ENCODE results near the gene CCDC182.

CCDC182 gene

DNA sequence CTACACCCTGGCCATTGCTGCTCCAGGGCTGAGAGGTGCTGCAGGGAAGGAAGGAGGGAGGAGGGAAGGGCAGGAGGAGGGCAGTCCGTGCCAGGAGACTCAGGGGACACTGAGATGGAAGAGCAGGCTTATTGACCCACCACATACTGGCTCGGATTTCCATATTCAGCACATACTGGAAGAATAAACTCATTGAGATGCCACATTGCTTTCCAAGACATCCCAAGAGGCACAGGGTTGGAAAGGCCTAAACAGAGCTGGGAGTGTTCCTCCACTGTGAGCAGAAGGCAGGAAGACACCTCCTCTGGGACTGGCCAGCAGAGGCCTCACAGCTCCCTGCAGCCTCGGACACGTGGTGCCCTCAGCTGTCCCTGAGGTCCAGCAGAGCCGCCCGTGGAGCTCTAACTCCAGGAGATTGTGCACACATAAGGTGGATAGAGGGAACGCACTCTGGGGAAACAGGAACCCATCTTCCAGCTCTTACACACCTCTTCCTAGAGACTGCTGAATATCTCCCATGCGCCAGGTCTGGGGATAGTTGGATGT lies 17.4 kb downstream of the CCDC182 start:
- no peak for DNase-seq (ENCODE audit: low read depth in 2 of 2)

- DNase-seq (ENCODE audit: low read depth in 2 of 2): no peak
These were observed 18.3 kb downstream of the CCDC182 start for GRCh38 chr17:57726838-57727237.

- no peak for DNase-seq (ENCODE audit: low read depth in 2 of 2)
These were observed 18.8 kb downstream of the CCDC182 start for GRCh38 chr17:57726213-57726790.

DNA sequence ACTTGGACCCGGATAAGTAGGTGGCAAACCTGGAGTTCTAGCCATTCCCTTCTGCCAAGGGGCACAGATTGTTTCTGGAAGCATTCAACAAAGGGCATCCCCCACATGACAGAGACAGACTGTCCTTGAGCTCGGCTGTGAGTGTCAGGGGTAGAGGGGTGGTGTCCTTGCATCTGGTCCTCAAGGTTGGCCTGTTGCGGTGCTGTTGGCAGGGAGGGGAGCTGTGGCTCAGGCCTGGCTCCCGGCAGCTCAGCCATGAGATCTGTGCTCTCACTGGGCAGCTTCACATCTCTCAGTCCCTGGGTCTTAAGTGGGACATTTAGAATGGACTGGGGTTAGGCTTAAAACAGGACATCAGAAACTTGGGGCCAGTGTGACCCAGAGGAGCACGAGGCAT lies 20.4 kb downstream of the CCDC182 start:
- no peak for DNase-seq (ENCODE audit: low read depth in 2 of 2)

DNA sequence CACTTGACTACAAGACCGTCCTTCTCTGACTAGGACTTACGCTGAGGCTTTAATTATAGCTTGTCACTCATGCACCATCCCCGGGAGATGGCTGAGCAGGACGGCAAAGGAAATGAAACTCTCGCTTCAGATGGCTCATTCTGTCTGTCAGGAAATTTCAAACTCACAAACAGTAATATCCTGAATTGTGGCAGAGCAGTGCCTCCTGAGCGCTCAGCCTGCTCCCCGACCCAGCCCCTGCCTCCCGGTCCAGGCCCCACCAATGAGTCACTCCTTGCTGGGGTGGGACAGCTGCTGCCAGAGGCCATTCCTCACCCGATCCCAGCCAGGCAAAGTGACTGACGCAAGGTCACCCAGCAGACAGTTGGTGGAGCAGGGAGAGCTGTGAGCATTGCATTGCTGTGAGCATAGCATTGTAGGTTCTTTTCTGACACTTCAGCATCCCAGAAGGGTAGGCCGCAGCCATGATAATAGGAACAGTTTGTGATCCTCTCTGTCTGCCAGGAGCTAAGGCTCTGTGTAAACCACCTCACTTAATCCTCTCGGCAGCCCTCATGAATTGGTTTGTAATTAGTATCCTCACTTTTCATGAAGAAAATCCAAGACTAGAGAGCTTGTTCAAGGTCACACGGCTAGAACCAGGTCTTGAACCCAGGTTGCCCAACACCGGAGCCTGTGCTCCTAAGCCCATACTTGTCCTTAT lies 20.9 kb downstream of the CCDC182 start:
- DNase-seq (ENCODE audit: low read depth in 2 of 2): no peak

DNA sequence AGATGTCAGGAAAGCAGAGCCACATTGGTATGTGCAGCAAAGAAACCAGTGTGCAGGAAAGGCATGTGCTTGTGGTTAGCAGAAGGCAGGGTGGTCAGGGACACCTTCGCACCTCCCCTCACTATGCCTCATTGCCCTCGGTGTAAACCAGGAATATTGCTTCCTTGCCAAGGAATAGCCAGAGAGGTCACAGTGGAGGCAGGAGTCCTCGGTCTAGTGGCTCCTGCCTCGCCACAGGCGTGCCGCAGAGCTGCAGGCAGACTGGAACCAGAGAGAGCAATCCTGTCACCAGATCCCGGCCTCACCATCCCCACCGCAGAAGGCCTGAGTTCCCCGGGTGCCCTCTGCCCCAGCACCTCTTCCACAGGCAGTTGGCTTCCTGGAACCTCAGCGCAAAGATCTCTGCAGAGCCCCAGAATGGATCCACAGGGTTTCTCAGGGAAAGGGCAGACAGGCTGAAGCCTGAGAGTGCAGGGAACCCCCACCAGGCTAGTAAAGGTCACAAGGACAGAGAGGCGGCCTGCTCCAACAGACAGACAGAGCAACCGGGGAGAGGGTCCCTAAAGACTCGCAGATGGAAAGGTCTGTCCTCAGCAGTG lies 21.6 kb downstream of the CCDC182 start:
- no peak for DNase-seq (ENCODE audit: low read depth in 2 of 2)

GRCh38 chr17:57722704-57723043 lies 22.4 kb downstream of the CCDC182 start:
- DNase-seq (ENCODE audit: low read depth in 2 of 2): no peak

- DNase-seq (ENCODE audit: low read depth in 2 of 2): no peak
These were observed 23.0 kb downstream of the CCDC182 start for GRCh38 chr17:57721967-57722703.

DNA sequence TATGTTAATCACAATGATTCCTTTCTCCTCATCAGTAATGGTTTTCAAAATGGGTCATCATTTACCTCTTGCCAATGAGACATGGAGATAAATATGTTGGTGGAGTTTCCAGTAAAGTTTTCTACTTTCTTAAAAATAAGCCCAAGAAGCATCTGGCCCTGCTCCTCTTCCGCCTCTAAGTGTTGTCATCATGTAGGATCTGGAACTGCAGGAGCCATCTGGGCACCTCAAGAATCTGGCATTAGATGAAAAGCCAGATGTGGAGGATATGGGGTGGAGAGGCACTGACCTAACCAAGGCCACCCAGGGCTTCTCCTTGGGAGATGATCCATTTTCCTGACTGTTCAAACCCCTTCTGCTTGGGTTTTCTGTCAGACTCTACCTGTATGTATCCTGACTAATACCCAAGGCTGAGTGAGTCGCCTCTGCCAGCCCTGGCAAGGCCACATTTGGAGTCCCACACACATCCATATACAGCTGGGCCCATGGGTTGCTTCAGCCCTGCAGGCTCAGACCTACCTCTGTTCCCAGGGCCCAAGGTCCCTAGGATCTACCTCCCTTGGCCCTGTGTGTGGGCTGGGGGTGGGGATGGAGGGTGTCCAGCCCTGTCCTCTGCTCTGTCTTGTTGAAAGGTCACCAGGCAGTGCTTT lies 24.6 kb downstream of the CCDC182 start:
- no peak for DNase-seq (ENCODE audit: low read depth in 2 of 2)

DNA sequence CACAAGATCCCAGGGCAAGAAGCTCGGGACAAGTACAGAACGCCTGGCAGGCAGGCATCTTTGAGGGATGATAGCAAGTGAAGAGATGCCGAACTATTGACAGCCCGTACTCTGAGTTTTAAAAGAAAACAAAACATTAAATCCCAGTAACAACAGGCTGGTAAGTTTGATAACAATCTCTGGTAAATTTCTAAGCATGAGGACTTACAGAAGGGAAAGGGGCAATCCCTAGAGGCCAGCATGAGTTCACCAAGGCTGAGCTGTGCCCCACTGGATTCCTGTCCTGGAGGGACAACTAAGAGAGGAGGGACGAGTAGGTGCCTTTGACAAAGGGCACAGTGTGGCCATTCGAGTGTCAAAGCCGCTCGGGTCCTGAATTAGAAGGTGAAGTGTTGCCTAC lies 26.2 kb downstream of the CCDC182 start:
- no peak for DNase-seq (ENCODE audit: low read depth in 2 of 2)

DNA sequence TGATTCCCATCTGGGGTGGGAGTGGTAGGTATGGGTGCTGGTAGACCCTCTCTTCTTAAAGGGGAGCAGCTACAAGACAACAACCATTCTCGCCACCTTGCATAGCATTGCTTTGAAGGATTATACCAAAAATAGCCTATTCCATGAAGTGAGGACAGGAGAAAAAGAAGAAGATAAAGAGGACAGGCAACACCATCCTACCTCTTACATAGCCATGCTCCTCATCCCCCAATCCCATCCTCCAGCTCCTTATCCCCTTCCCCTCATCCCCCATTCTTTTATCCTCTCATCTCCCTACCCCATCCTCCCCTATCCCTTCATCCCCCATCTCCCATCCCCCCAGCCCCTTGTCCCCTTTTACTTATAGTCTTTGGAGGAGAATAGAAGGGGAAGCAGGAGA lies 29.1 kb downstream of the CCDC182 start:
- DNase-seq (ENCODE audit: low read depth in 2 of 2): no peak

DNA sequence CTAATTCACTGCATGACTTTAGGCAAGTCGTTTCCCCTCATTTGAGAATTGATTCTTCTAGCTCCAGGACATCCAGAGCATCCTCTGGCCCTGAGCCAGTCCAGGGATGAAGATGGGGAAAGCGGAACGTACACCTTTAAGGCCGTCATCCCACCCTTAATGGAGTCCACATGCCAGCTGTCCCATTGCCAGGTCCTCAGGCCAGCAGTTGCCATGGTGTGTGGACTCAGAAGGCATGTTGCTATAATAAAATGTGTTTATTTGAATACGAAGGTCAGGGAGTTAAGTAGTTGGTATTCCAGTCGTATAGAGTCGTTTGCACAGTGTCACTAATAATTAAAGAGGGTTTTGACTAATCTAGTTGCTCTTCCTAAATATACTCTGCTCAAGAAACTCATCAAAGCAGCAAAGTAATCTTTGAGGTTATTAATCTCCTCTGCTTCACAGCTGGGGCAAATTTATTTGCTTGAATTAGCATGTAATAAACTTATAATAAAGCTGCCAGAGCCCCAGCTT lies 30.4 kb downstream of the CCDC182 start:
- DNase-seq (ENCODE audit: low read depth in 2 of 2): no peak

GRCh38 chr17:57713140-57713539 lies 32.0 kb downstream of the CCDC182 start:
- DNase-seq (ENCODE audit: low read depth in 2 of 2): no peak

- no peak for DNase-seq (ENCODE audit: low read depth in 2 of 2)
These were observed 36.7 kb downstream of the CCDC182 start for GRCh38 chr17:57708410-57708809.

DNA sequence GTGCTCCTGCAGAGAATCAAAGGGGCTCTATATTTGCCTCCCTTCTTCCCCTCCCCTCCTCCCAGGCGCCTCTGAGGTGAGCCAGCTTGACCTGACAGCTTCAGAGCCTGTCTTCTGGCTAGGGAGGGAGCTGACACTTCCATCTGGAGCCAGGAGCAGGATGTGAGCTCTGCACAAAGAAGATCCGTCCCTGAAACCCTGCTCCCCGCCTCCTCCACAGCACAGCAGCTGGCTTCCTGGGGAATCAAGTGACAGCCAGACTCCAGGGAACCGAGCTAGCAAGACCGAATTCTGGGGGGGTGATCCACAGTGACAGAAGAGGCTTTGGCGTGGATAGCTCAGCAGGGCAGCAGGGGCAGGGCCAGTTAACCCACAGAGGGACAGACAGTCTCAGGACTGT lies 37.2 kb downstream of the CCDC182 start:
- no peak for DNase-seq (ENCODE audit: low read depth in 2 of 2)

DNA sequence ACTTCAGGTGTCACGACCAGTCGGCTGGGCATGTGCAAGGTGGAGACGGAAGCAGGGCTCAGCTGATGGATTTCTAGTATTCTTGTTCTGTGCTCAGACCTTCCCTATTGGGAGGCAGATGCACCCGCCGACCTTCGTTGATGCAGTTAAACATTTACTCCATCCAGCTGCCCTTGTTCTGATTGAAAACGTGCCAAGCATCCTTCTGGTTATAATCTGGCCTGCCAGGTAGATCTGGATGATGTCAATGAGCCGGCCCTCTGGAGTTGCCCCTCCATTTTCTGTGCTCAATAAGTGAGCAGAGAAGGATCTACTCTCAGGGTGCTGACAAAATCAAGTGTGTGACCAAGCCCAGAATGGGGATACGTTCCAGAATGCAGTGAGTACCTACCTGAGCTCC lies 38.3 kb downstream of the CCDC182 start:
- no peak for DNase-seq (ENCODE audit: low read depth in 2 of 2)

- no peak for DNase-seq (ENCODE audit: low read depth in 2 of 2)
These were observed 39.0 kb downstream of the CCDC182 start for GRCh38 chr17:57705921-57706695.

DNA sequence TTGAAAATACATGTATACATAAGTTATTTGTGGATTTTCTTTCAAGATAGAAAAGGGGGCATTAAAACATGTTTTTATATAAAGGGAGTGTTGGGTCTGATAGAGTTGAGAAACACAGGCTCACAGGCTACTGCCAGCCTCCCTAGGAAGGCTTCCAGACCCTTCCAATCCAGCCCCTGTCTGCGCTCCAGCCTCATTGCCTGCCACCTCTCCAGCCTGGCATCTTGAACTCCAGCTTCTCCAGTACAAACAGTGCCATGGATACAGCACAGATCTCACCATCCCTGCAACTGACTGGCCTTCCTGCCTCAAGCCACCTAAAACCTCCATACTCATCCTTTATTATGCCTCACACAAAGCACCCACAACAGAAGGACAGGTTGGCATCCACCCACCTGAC lies 40.7 kb downstream of the CCDC182 start:
- DNase-seq (ENCODE audit: low read depth in 2 of 2): no peak

GRCh38 chr17:57703273-57703672 lies 41.8 kb downstream of the CCDC182 start:
- DNase-seq (ENCODE audit: low read depth in 2 of 2): no peak

DNA sequence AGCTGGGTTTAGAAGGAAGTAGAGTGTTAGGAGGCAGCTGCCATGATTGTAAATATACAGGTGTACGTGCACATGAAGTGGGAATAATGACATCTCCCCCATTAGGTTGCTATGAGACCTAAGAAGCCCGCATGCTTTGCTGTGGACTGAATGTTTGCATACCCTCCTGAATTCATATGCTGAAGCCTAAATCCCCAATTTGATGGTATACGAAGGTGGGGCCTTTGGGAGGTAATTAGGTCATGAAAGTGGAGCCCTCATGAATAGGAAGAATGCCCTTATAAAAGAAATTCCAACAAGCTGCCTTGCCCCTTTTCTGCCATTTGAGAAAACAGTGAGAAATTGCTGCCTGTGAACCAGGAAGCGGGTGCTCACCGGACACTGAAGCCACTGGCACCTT lies 44.0 kb downstream of the CCDC182 start:
- no peak for DNase-seq (ENCODE audit: low read depth in 2 of 2)

DNA sequence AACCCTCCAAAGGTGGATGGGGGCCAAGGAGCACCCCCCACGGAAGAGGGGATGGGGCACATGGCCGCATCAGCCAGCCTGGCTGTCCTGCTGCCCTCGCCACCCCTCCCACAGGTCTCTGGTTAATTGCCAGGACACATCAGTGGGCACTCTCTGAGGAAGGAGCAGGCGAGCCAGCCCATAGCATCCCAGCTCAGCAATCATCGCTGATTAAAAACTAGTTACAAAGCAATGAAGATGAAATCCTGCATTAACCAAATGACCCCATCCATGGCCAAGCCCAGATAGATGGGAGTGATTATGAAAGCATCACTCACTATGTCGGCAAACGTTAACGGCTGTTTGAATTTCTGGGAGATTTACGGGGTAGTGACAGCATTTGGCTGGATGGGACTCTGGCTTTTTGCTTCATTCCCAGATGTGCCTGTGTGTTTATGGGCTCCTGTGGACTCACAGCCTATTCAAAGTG lies 45.3 kb downstream of the CCDC182 start:
- no peak for DNase-seq (ENCODE audit: low read depth in 2 of 2)

Measured in stimulated activated CD8-positive, alpha-beta memory T cell treated with anti-CD3 and anti-CD28 coated beads, Interleukin-15, amount 100 ng/mL, for 4 hours (primary cell).